IMR-90 (cell line): ENCODE data around the gene CACNA2D3. TPM values are rescaled to one million over a fixed set of nuclear protein-coding genes. Genes with fewer than 3 reads are reported as not detected.

Source experiments
- ATAC-seq: fragments of 200-7000 bp; cut with Tn5 transposase; 2 replicates; pipeline ENCODE4 v1.9.1; 2020; ENCODE audit warnings: low read depth, mild to moderate bottlenecking, moderate library complexity
- BruUV-seq: library from RNA; stranded (reverse); fragments of 400-500 nt; replicated peaks from 2 replicates; lab custom pipeline; 2021; lab: Mats Ljungman, UMichigan
- CTCF ChIA-PET: fragments of 300-600 bp; formaldehyde crosslinking; extraction: SDS; loops from one replicate; lab custom pipeline; 2021; ENCODE audit warnings: antibody characterized with exemption; lab: Yijun Ruan, JAX
- POLR2A ChIA-PET: fragments of 300-600 bp; sonication (Branson Sonifier 250); formaldehyde crosslinking; loops from one replicate; lab custom pipeline; 2022; ENCODE audit warnings: antibody characterized with exemption; ENCODE audit not compliant: unreplicated experiment; lab: Charles Lee
- DNase-seq: peaks from one replicate; pipeline ENCODE4 v3.0.0; 2013
- H2AFZ ChIP-seq: replicated peaks from 2 replicates; pipeline ENCODE3; 2013; ENCODE audit warnings: low read length, mild to moderate bottlenecking; ENCODE audit not compliant: poor library complexity
- H2AK5ac ChIP-seq: 2 replicates; pipeline ENCODE4 v1.6.1; 2013; ENCODE audit warnings: low read depth, low read length, inconsistent platforms
- H2AK9ac ChIP-seq: replicated peaks from 2 replicates; pipeline ENCODE3; 2013; ENCODE audit warnings: mild to moderate bottlenecking, low read depth, low read length, moderate library complexity; ENCODE audit not compliant: poor library complexity
- H2BK120ac ChIP-seq: 2 replicates; pipeline ENCODE4 v1.6.1; 2013; ENCODE audit warnings: low read depth, low read length, inconsistent platforms
- H2BK15ac ChIP-seq: 3 replicates; pipeline ENCODE4 v1.6.1; 2013; ENCODE audit warnings: low read depth, low read length, inconsistent platforms
- H2BK20ac ChIP-seq: 2 replicates; pipeline ENCODE4 v1.6.1; 2013; ENCODE audit warnings: low read depth, mild to moderate bottlenecking, inconsistent platforms, low read length, moderate library complexity
- H2BK5ac ChIP-seq: 2 replicates; pipeline ENCODE4 v1.6.1; 2013; ENCODE audit warnings: mild to moderate bottlenecking, low read depth, low read length, inconsistent platforms; ENCODE audit not compliant: poor library complexity, severe bottlenecking
- H3K14ac ChIP-seq: replicated peaks from 2 replicates; pipeline ENCODE4 v1.6.1; 2013; ENCODE audit warnings: low read depth, low read length, inconsistent platforms
- H3K18ac ChIP-seq: 2 replicates; pipeline ENCODE4 v1.6.1; 2013; ENCODE audit warnings: low read depth, low read length, control low read depth
- H3K23ac ChIP-seq: 2 replicates; pipeline ENCODE4 v1.6.1; 2013; ENCODE audit warnings: low read depth, low read length, inconsistent platforms
- H3K27ac ChIP-seq: 2 replicates; pipeline ENCODE4 v1.5.1; 2013; ENCODE audit warnings: mild to moderate bottlenecking, control low read depth, low read length; ENCODE audit not compliant: insufficient read depth
- H3K27me3 ChIP-seq: 2 replicates; pipeline ENCODE4 v1.6.1; 2013; ENCODE audit warnings: low read length; ENCODE audit not compliant: control insufficient read depth, insufficient read depth
- H3K36me3 ChIP-seq: 2 replicates; pipeline ENCODE4 v1.6.1; 2013; ENCODE audit warnings: low read length, mixed read lengths; ENCODE audit not compliant: control insufficient read depth, insufficient read depth
- H3K4ac ChIP-seq: 2 replicates; pipeline ENCODE4 v1.6.1; 2013; ENCODE audit warnings: low read depth, low read length, inconsistent platforms
- H3K4me1 ChIP-seq: 2 replicates; pipeline ENCODE4 v1.6.1; 2013; ENCODE audit warnings: low read length, mixed read lengths; ENCODE audit not compliant: control insufficient read depth, insufficient read depth
- H3K4me2 ChIP-seq: 2 replicates; pipeline ENCODE4 v1.6.1; 2013; ENCODE audit warnings: low read depth, mild to moderate bottlenecking, control low read depth, low read length, moderate library complexity
- H3K4me3 ChIP-seq: 2 replicates; pipeline ENCODE4 v1.5.1; 2013; ENCODE audit warnings: low read depth, mild to moderate bottlenecking, control low read depth, low read length, moderate library complexity; ENCODE audit not compliant: insufficient read depth
- H3K56ac ChIP-seq: 2 replicates; pipeline ENCODE4 v1.6.1; 2013; ENCODE audit warnings: low read length, inconsistent platforms; ENCODE audit not compliant: insufficient read depth; ENCODE audit errors: extremely low read depth
- H3K79me1 ChIP-seq, 2 experiments: 2 replicates each; pipeline ENCODE4 v1.6.1; 2013; ENCODE audit warnings: low read length in 2 of 2, inconsistent platforms in 1 of 2, low read depth in 1 of 2
- H3K9ac ChIP-seq: 2 replicates; pipeline ENCODE4 v1.6.1; 2013; ENCODE audit warnings: low read depth, low read length, control low read depth
- H3K9me1 ChIP-seq: 2 replicates; pipeline ENCODE4 v1.6.1; 2013; ENCODE audit warnings: low read length, inconsistent platforms; ENCODE audit not compliant: insufficient read depth
- H3K9me3 ChIP-seq: 2 replicates; pipeline ENCODE4 v1.6.1; 2013; ENCODE audit warnings: low read length; ENCODE audit not compliant: control insufficient read depth, insufficient read depth
- H4K20me1 ChIP-seq: 2 replicates; pipeline ENCODE4 v1.6.1; 2013; ENCODE audit warnings: low read length, inconsistent platforms; ENCODE audit not compliant: insufficient read depth
- H4K5ac ChIP-seq: 2 replicates; pipeline ENCODE4 v1.6.1; 2013; ENCODE audit warnings: mild to moderate bottlenecking, low read depth, low read length, control low read depth
- H4K8ac ChIP-seq, 2 experiments: 2 replicates each; pipeline ENCODE4 v1.6.1; 2013; ENCODE audit warnings: low read depth in 2 of 2, low read length in 2 of 2, control low read depth in 1 of 2, inconsistent platforms in 1 of 2
- H4K91ac ChIP-seq: 2 replicates; pipeline ENCODE4 v1.6.1; 2013; ENCODE audit warnings: low read depth, low read length, inconsistent platforms; ENCODE audit not compliant: insufficient read depth
- BHLHE40 ChIP-seq: fragments of 150-350 bp; IDR thresholded peaks from 2 replicates; pipeline ENCODE4 v1.6.1; 2016; ENCODE audit warnings: mild to moderate bottlenecking, low read depth, low read length
- CTCF ChIP-seq: conservative IDR thresholded peaks from 2 replicates; pipeline ENCODE4 v1.5.1; 2012; ENCODE audit warnings: mild to moderate bottlenecking, low read depth, low read length, improper control_type of control experiment
- FOS ChIP-seq: fragments of 150-350 bp; IDR thresholded peaks from 2 replicates; pipeline ENCODE4 v1.6.1; 2016; ENCODE audit warnings: low read depth, low read length
- MAZ ChIP-seq: IDR thresholded peaks from 2 replicates; pipeline ENCODE4 v1.6.1; 2012; ENCODE audit warnings: low read depth, mild to moderate bottlenecking, low read length, improper control_type of control experiment, moderate library complexity, borderline replicate concordance
- NFE2L2 ChIP-seq: fragments of 150-350 bp; IDR thresholded peaks from 2 replicates; pipeline ENCODE4 v1.6.1; 2016; ENCODE audit warnings: low read depth, mild to moderate bottlenecking, low read length
- POLR2A ChIP-seq: IDR thresholded peaks from 2 replicates; pipeline ENCODE4 v1.6.1; 2012; ENCODE audit warnings: mild to moderate bottlenecking, low read depth, low read length
- RCOR1 ChIP-seq: IDR thresholded peaks from 2 replicates; pipeline ENCODE4 v1.6.1; 2012; ENCODE audit warnings: mild to moderate bottlenecking, low read length, improper control_type of control experiment; ENCODE audit not compliant: insufficient replicate concordance
- SMC3 ChIP-seq: fragments of 150-350 bp; IDR thresholded peaks from 2 replicates; pipeline ENCODE4 v1.6.1; 2016; ENCODE audit warnings: low read depth, mild to moderate bottlenecking, antibody characterized with exemption, low read length, moderate library complexity
- USF2 ChIP-seq: fragments of 150-350 bp; IDR thresholded peaks from 2 replicates; pipeline ENCODE4 v1.6.1; 2017; ENCODE audit warnings: mild to moderate bottlenecking, antibody characterized with exemption, low read length, low read depth
- WGBS, 2 experiments: methylation state at CpG; one replicate each; pipeline versions ENCODE4 v1.1.5 to v1.1.7; 2013; ENCODE audit warnings: missing lambda C conversion rate in 2 of 2; ENCODE audit not compliant: insufficient read length in 1 of 2; ENCODE audit errors: extremely low coverage in 2 of 2; 5-methylcytosine and 5-hydroxymethylcytosine counted together
- dilution Hi-C: fragments of 300-500 bp; cut with HindIII; formaldehyde crosslinking; loops from one replicate; pipeline ENCODE4 v1.14.3; 2018; ENCODE audit warnings: low sequenced_read_pairs; ENCODE audit not compliant: unreplicated experiment
- in situ Hi-C: fragments of 300-500 bp; cut with MboI; formaldehyde crosslinking; loops from 3 replicates; pipeline ENCODE4 v1.14.3; 2019; ENCODE audit warnings: low sequenced_read_pairs, inconsistent platforms, mixed read lengths
- intact Hi-C: fragments of 100-400 bp; cut with micrococcal nuclease; formaldehyde crosslinking; loops from 2 replicates; pipeline ENCODE4 v1.10.0; 2022
- polyA plus RNA-seq, 3 experiments: library from polyadenylated mRNA; depleted of rRNA; stranded (reverse); fragments of >200 nt; gene quantifications; 2 replicates each; pipeline ENCODE4 v1.2.3, GENCODE V29; 2012; ENCODE audit warnings: low replicate concordance in 1 of 3
- total RNA-seq: library from RNA; depleted of rRNA; stranded (reverse); fragments of >200 nt; gene quantifications from 2 replicates; pipeline ENCODE4 v1.2.3, GENCODE V29; 2012

Gene CACNA2D3
- total and polyA plus RNA-seq, 2 of the 4 experiments (the other 2 are of a cell fraction), result 0.36 to 0.41 TPM

GRCh38 chr3:54349231-54349652, 226.9 kb downstream of the CACNA2D3 start:
- Histone ChIP-seq H3K4me3 (no peak overlapping the region), H3K4me2 (no peak overlapping the region), H4K91ac (no peak overlapping the region), H3K14ac (no peak overlapping the region), H4K20me1 (no peaks in the 10 kb centered on the region), H3K18ac (no peak overlapping the region), H3K4me1 (no peaks in the 10 kb centered on the region), H2AK9ac (no peak overlapping the region), H3K23ac (no peak overlapping the region), H4K8ac (no peak overlapping the region), H4K5ac (no peak overlapping the region), H3K9me1 (no peaks in the 10 kb centered on the region), H3K4ac (no peak overlapping the region), H3K36me3 (no peaks in the 10 kb centered on the region), H3K79me1 (no peaks in the 10 kb centered on the region), H2BK20ac (no peak overlapping the region), H3K56ac (no peak overlapping the region; the same call in 1 of the 2 replicates), H3K27me3 (no peaks in the 10 kb centered on the region), H2BK15ac (no peak overlapping the region), H2AK5ac (no peak overlapping the region), H2BK120ac (no peak overlapping the region), H2AFZ (no peak overlapping the region), H3K9me3 (peaks cover 5% of the 10 kb centered on the region), H3K9ac (no peak overlapping the region), H2BK5ac (no peak overlapping the region), H3K27ac (no peak overlapping the region)
- no TSS peak for BruUV-seq
- TF ChIP-seq BHLHE40 (no peak), SMC3 (no peak), CTCF (no peak), NFE2L2 (no peak), USF2 (no peak), POLR2A (no peak), MAZ (no peak), RCOR1 (no peak), FOS (no peak)
- no CpG with 5 or more reads among the region's 4 CpGs for WGBS, 2 experiments
- ATAC-seq, result no peak
- intact Hi-C loops (no loop called here), in situ Hi-C loops (no loop called here), dilution Hi-C loops (no loop called here)
- DNase-seq, result no peak
- POLR2A ChIA-PET, result no interaction called here
- CTCF ChIA-PET, result interaction anchor here (0.6 kb wide), 1 partner anchor 63 kb away, joined by 4 read pairs; no protein-coding TSS in a partner anchor
